B cell (primary cell): ENCODE results near the gene HS3ST3B1. TPM values are rescaled to one million over a fixed set of nuclear protein-coding genes. Genes with fewer than 3 reads are reported as not detected.

Experiments
- ATAC-seq: fragments of 200-7000 bp; cut with Tn5 transposase; one replicate; pipeline ENCODE4 v1.10.0; 2021; ENCODE audit warnings: low read depth, mild to moderate bottlenecking, moderate number of reproducible peaks, moderate library complexity
- CTCF ChIA-PET: fragments of 350-600 bp; sonication (Branson Sonifier 250); formaldehyde crosslinking; loops from one replicate; lab custom pipeline; 2021; ENCODE audit warnings: antibody characterized with exemption, inconsistent platforms; lab: Charles Lee
- POLR2A ChIA-PET: fragments of 350-600 bp; sonication (Branson Sonifier 250); formaldehyde crosslinking; loops from one replicate; lab custom pipeline; 2021; ENCODE audit warnings: antibody characterized with exemption; lab: Charles Lee
- DNase-seq: peaks from one replicate; pipeline ENCODE4 v3.0.0; 2013
- H2AFZ ChIP-seq: 2 replicates; pipeline ENCODE4 v1.6.1; 2012; ENCODE audit warnings: mild to moderate bottlenecking, low read depth, low read length; ENCODE audit not compliant: insufficient read depth, poor library complexity, severe bottlenecking
- H3K27ac ChIP-seq, 2 donors: 1 replicate in 1 of 2; 2 replicates in 1 of 2; pipeline ENCODE4 v1.5.1; 2012 to 2013; ENCODE audit warnings: low read length in 2 of 2, mild to moderate bottlenecking in 2 of 2, moderate library complexity in 1 of 2
- H3K27me3 ChIP-seq, 4 experiments: fragments of 200-600 bp in 1 of 4; sonication (generic) in 1 of 4; replicated peaks in 1 of 4; 1 replicate in 2 of 4; 2 replicates in 2 of 4; pipeline versions ENCODE4 v1.6.1 to v1.7.0; 2013 to 2016; ENCODE audit warnings: low read length in 3 of 4, mild to moderate bottlenecking in 2 of 4, mixed read lengths in 1 of 4, moderate library complexity in 1 of 4; ENCODE audit not compliant: insufficient read depth in 4 of 4, control insufficient read depth in 3 of 4; ENCODE audit errors: control extremely low read depth in 1 of 4
- H3K36me3 ChIP-seq, 2 experiments: replicated peaks in 1 of 2; 1 replicate in 1 of 2; 2 replicates in 1 of 2; pipeline versions ENCODE4 v1.6.1 to v1.7.1; 2013; ENCODE audit warnings: low read length in 1 of 2; ENCODE audit not compliant: insufficient read depth in 2 of 2, control insufficient read depth in 1 of 2; ENCODE audit errors: control extremely low read depth in 1 of 2, extremely low read depth in 1 of 2
- H3K4me1 ChIP-seq, 2 donors: fragments of 200-600 bp in 1 of 2; sonication (generic) in 1 of 2; 1 replicate in 1 of 2; 2 replicates in 1 of 2; pipeline versions ENCODE4 v1.5.1 to v1.6.1; 2013 to 2017; ENCODE audit warnings: low read length in 2 of 2; ENCODE audit not compliant: control insufficient read depth in 2 of 2, insufficient read depth in 2 of 2
- H3K4me2 ChIP-seq: replicated peaks from 2 replicates; pipeline ENCODE3; 2012; ENCODE audit warnings: mild to moderate bottlenecking, low read depth, low read length; ENCODE audit not compliant: poor library complexity, severe bottlenecking
- H3K4me3 ChIP-seq, 5 experiments: fragments of 200-600 bp in 1 of 5; sonication (generic) in 1 of 5; 1 replicate in 3 of 5; 2 replicates in 2 of 5; pipeline versions ENCODE4 v1.5.1 to v1.7.0; 2011 to 2016; ENCODE audit warnings: low read length in 4 of 5, mild to moderate bottlenecking in 4 of 5, low read depth in 2 of 5, control low read depth in 1 of 5, moderate library complexity in 1 of 5; ENCODE audit not compliant: insufficient read depth in 1 of 5; ENCODE audit errors: control extremely low read depth in 1 of 5, extremely low read depth in 1 of 5
- H3K79me2 ChIP-seq: fragments of 200-600 bp; sonication (generic); one replicate; pipeline ENCODE4 v1.6.0; 2016; ENCODE audit warnings: low read length; ENCODE audit not compliant: control insufficient read depth, insufficient read depth
- H3K9ac ChIP-seq: fragments of 200-600 bp; sonication (generic); 2 replicates; pipeline ENCODE4 v1.6.1; 2017; ENCODE audit warnings: mild to moderate bottlenecking, low read length, moderate library complexity
- H3K9me3 ChIP-seq, 3 donors: one replicate each; pipeline versions ENCODE4 v1.6.1 to v1.7.1; 2013; ENCODE audit warnings: low read length in 2 of 3; ENCODE audit not compliant: control insufficient read depth in 2 of 3, insufficient read depth in 1 of 3; ENCODE audit errors: control extremely low read depth in 1 of 3
- H4K20me1 ChIP-seq: 2 replicates; pipeline ENCODE4 v1.6.0; 2012; ENCODE audit warnings: mild to moderate bottlenecking, low read length; ENCODE audit not compliant: insufficient read depth, control insufficient read depth, poor library complexity, severe bottlenecking
- H3K27ac Mint-ChIP-seq: one replicate; pipeline ENCODE4 v1.8.0; 2021; ENCODE audit warnings: mixed read lengths
- H3K27me3 Mint-ChIP-seq: one replicate; pipeline ENCODE4 v1.8.0; 2021; ENCODE audit warnings: mixed read lengths
- H3K4me1 Mint-ChIP-seq: one replicate; pipeline ENCODE4 v1.8.0; 2021; ENCODE audit warnings: mixed read lengths
- H3K4me3 Mint-ChIP-seq: one replicate; pipeline ENCODE4 v1.8.0; 2021; ENCODE audit warnings: mixed read lengths
- H3K9me3 Mint-ChIP-seq: one replicate; pipeline ENCODE4 v1.8.0; 2022; ENCODE audit warnings: mixed read lengths; ENCODE audit not compliant: insufficient read depth
- EZH2 ChIP-seq: IDR thresholded peaks from 2 replicates; pipeline ENCODE4 v1.6.1; 2012; ENCODE audit warnings: borderline replicate concordance, low read depth, mild to moderate bottlenecking, moderate library complexity, low read length; ENCODE audit not compliant: insufficient read depth, poor library complexity, severe bottlenecking
- WGBS: methylation state at CpG from one replicate; pipeline ENCODE4 v1.1.5; 2013; ENCODE audit warnings: missing lambda C conversion rate; ENCODE audit not compliant: insufficient coverage; 5-methylcytosine and 5-hydroxymethylcytosine counted together
- intact Hi-C: fragments of 100-400 bp; cut with micrococcal nuclease; formaldehyde crosslinking; loops from one replicate; pipeline ENCODE4 v1.10.0; 2022
- polyA plus RNA-seq: library from polyadenylated mRNA; depleted of rRNA; stranded (reverse); fragments of >200 nt; gene quantifications from 2 replicates; pipeline ENCODE4 v1.2.3, GENCODE V29; 2012
- total RNA-seq, 2 donors: library from RNA; stranded (reverse); fragments of 120-200 nt in 1 of 2; gene quantifications; 1 replicate in 1 of 2; 2 replicates in 1 of 2; pipeline versions ENCODE4 v1.2.3 to v1.2.4, GENCODE V29; 2013 to 2022
- TF ChIP-seq, protein P1 (sequence below): fragments of 200-600 bp; IDR thresholded peaks from one replicate; pipeline ENCODE4 v1.8.0; 2022; ENCODE audit warnings: antibody characterized with exemption, mild to moderate bottlenecking

Gene HS3ST3B1
- total and polyA plus RNA-seq, 2 donors (not counting 1 experiment from before 2014, with no cell fraction given): 0.75 to 8.4 TPM

- H2AFZ ChIP-seq: no peak overlapping the region
- H3K27ac ChIP-seq: no peak overlapping the region
- H4K20me1 ChIP-seq: no peaks in the 10 kb centered on the region
- H3K36me3 ChIP-seq: no peaks in the 10 kb centered on the region
- Mint-ChIP-seq H3K4me1 (no peaks in the 10 kb centered on the region), H3K27ac (no peak overlapping the region), H3K9me3 (peaks cover 6% of the 10 kb centered on the region), H3K27me3 (no peaks in the 10 kb centered on the region), H3K4me3 (no peak overlapping the region)
- ATAC-seq (no peak), DNase-seq (no peak)
- POLR2A ChIA-PET: no interaction called here
- H3K9me3 ChIP-seq: peaks cover 0 to 6% (median 5%) of the 10 kb centered on the region in 3 donors
- H3K9ac ChIP-seq: no peak overlapping the region
- no peak overlapping the region for H3K4me3 ChIP-seq
- WGBS: 92% methylated on average over 5 of the region's 7 CpGs
- H3K4me1 ChIP-seq: no peaks in the 10 kb centered on the region
- no peak overlapping the region for H3K4me2 ChIP-seq
- TF ChIP-seq, protein P1, sequence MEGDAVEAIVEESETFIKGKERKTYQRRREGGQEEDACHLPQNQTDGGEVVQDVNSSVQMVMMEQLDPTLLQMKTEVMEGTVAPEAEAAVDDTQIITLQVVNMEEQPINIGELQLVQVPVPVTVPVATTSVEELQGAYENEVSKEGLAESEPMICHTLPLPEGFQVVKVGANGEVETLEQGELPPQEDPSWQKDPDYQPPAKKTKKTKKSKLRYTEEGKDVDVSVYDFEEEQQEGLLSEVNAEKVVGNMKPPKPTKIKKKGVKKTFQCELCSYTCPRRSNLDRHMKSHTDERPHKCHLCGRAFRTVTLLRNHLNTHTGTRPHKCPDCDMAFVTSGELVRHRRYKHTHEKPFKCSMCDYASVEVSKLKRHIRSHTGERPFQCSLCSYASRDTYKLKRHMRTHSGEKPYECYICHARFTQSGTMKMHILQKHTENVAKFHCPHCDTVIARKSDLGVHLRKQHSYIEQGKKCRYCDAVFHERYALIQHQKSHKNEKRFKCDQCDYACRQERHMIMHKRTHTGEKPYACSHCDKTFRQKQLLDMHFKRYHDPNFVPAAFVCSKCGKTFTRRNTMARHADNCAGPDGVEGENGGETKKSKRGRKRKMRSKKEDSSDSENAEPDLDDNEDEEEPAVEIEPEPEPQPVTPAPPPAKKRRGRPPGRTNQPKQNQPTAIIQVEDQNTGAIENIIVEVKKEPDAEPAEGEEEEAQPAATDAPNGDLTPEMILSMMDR: no peak
- no peak for TF ChIP-seq EZH2
- intact Hi-C loops: no loop called here
- H3K79me2 ChIP-seq: no peaks in the 10 kb centered on the region
- no peaks in the 10 kb centered on the region for H3K27me3 ChIP-seq
- CTCF ChIA-PET: no interaction called here
These were observed 86.2 kb downstream of the HS3ST3B1 start for GRCh38 chr17:14387036-14387435.

DNA sequence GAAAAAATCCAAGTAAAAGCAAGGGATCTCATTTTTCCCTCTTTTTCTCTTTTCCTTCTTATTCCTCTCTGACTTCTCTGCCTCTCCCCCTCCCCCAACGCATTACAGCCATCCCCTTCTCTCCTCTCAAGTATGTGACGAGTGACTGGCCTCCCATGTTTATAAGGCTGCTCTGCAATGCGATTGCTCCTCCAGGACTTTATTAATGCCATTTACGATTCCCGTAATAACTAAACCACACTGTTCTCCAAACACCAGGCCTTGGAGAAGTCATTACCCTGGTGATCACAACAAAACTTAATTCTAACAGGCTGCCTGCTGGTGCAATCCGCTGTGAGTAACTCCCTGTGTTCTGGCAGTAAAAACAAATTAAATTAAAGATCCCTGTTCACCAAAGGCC lies 88.8 kb downstream of the HS3ST3B1 start:
- 94% methylated on average over 5 of the region's 6 CpGs for WGBS
- H3K36me3 ChIP-seq: no peaks in the 10 kb centered on the region
- no peaks in the 10 kb centered on the region for H4K20me1 ChIP-seq
- no peak overlapping the region for H3K4me3 ChIP-seq
- no peaks in the 10 kb centered on the region for H3K4me1 ChIP-seq
- peaks cover 0 to 13% (median 0%) of the 10 kb centered on the region in 3 donors for H3K9me3 ChIP-seq
- no peak overlapping the region for H2AFZ ChIP-seq
- Mint-ChIP-seq H3K4me1 (no peaks in the 10 kb centered on the region), H3K27ac (no peak overlapping the region), H3K4me3 (no peak overlapping the region), H3K27me3 (no peaks in the 10 kb centered on the region), H3K9me3 (peaks cover 6% of the 10 kb centered on the region)
- H3K27me3 ChIP-seq: no peaks in the 10 kb centered on the region
- no peaks in the 10 kb centered on the region for H3K79me2 ChIP-seq
- H3K9ac ChIP-seq: no peak overlapping the region
- TF ChIP-seq, protein P1: no peak
- no peak for TF ChIP-seq EZH2
- ATAC-seq (no peak), DNase-seq (no peak)
- no peak overlapping the region for H3K4me2 ChIP-seq
- no peak overlapping the region for H3K27ac ChIP-seq
- ChIA-PET POLR2A (no interaction called here), CTCF (no interaction called here)
- intact Hi-C loops: no loop called here
